Activated CD4-positive, alpha-beta memory T cell treated with anti-CD3 and anti-CD28 coated beads, Interleukin-2, amount 10 ng/mL, durations not matched to agents 7 days and 5 days (primary cell): ENCODE measurements around the gene L3MBTL1. TPM values are rescaled to one million over a fixed set of nuclear protein-coding genes. Genes with fewer than 3 reads are reported as not detected.

ENCODE experiments used
- total RNA-seq, 2 experiments: library from RNA; stranded (reverse); gene quantifications; one replicate each; pipeline ENCODE4 v1.2.3, GENCODE V29; 2021

Gene L3MBTL1
- total RNA-seq, 2 experiments from 2014 or later: 7.3 to 7.4 TPM

Other genes starting within 250 kb of the L3MBTL1 start
- gene SRSF6, start 49.8 kb upstream of the L3MBTL1 start, total RNA-seq: 100 to 1,000 TPM; 106 to 109 TPM
- under 1 TPM in 1 of 2 experiments, not detected in 1; 0.53 TPM for gene SGK2, start 51.3 kb downstream of the L3MBTL1 start, total RNA-seq
- gene IFT52, start 83.2 kb downstream of the L3MBTL1 start, total RNA-seq: 10 to 100 TPM; 13.3 to 15.0 TPM
- gene MYBL2, start 159.4 kb downstream of the L3MBTL1 start, total RNA-seq: 10 to 100 TPM; 73.5 to 76.6 TPM
- not detected for gene GTSF1L, start 219.3 kb downstream of the L3MBTL1 start, total RNA-seq